Smooth muscle cell (in vitro differentiated cells): Measurements from ENCODE around the gene EML4. TPM values are rescaled to one million over a fixed set of nuclear protein-coding genes. Genes with fewer than 3 reads are reported as not detected.

Experiments used
- DNase-seq: peaks from one replicate; lab custom pipeline; 2025; ENCODE audit not compliant: unreplicated experiment; lab: John Stamatoyannopoulos, UW
- H2AFZ ChIP-seq: fragments of 200-600 bp; sonication (generic); 2 replicates; pipeline ENCODE4 v1.6.0; 2016; ENCODE audit warnings: antibody characterized with exemption, low read depth, mild to moderate bottlenecking
- H3F3A ChIP-seq: fragments of 200-600 bp; sonication (generic); 2 replicates; pipeline ENCODE4 v1.6.0; 2017; ENCODE audit warnings: antibody characterized with exemption, low read depth
- H3K27ac ChIP-seq: fragments of 200-600 bp; sonication (generic); 2 replicates; pipeline ENCODE4 v1.5.1; 2016; ENCODE audit warnings: low read depth, mild to moderate bottlenecking
- H3K27me3 ChIP-seq: fragments of 200-600 bp; sonication (generic); 2 replicates; pipeline ENCODE4 v1.6.1; 2016; ENCODE audit warnings: low read depth, mild to moderate bottlenecking
- H3K36me3 ChIP-seq: fragments of 200-600 bp; sonication (generic); 2 replicates; pipeline ENCODE4 v1.5.1; 2016; ENCODE audit warnings: low read depth
- H3K4me1 ChIP-seq: fragments of 200-600 bp; sonication (generic); 2 replicates; pipeline ENCODE4 v1.5.1; 2016; ENCODE audit warnings: low read depth
- H3K4me2 ChIP-seq: fragments of 200-600 bp; sonication (generic); 2 replicates; pipeline ENCODE4 v1.6.0; 2016; ENCODE audit warnings: mild to moderate bottlenecking
- H3K4me3 ChIP-seq: fragments of 200-600 bp; sonication (generic); 2 replicates; pipeline ENCODE4 v1.5.1; 2016; ENCODE audit warnings: mild to moderate bottlenecking
- H3K79me2 ChIP-seq: fragments of 200-600 bp; sonication (generic); 2 replicates; pipeline ENCODE4 v1.6.0; 2016; ENCODE audit warnings: low read depth, mild to moderate bottlenecking
- H3K9ac ChIP-seq: fragments of 200-600 bp; sonication (generic); 2 replicates; pipeline ENCODE4 v1.6.0; 2016; ENCODE audit warnings: low read depth
- H3K9me3 ChIP-seq: fragments of 200-600 bp; sonication (generic); replicated peaks from 2 replicates; pipeline ENCODE4 v1.5.1; 2016; ENCODE audit warnings: low read depth
- H4K20me1 ChIP-seq: fragments of 200-600 bp; sonication (generic); 2 replicates; pipeline ENCODE4 v1.6.0; 2016; ENCODE audit warnings: low read depth
- WGBS: methylation state at CpG from one replicate; pipeline ENCODE4 v1.1.7; 2016; ENCODE audit warnings: low lambda C conversion rate; 5-methylcytosine and 5-hydroxymethylcytosine counted together
- polyA plus RNA-seq: library from polyadenylated mRNA; unstranded; fragments of >200 nt; fragmentation: Nextera tagmentation; extraction: Ambion mirVana; gene quantifications from 2 replicates; pipeline ENCODE4 v1.2.1, GENCODE V29; 2016
- total RNA-seq: library from RNA; depleted of rRNA; stranded (reverse); fragments of >200 nt; gene quantifications from 2 replicates; pipeline ENCODE4 v1.2.3, GENCODE V29; 2014
- TF ChIP-seq, protein P1 (sequence below): fragments of 200-600 bp; sonication (generic); IDR thresholded peaks from 2 replicates; pipeline ENCODE4 v1.5.1; 2017; ENCODE audit warnings: borderline replicate concordance, mild to moderate bottlenecking, antibody characterized with exemption; ENCODE audit not compliant: insufficient read depth, poor library complexity, severe bottlenecking

Gene EML4
- total and polyA plus RNA-seq, 2 experiments from 2014 or later = 33.6 to 46.2 TPM

GRCh38 chr2:42335514-42336104, 166.5 kb downstream of the EML4 start:
- no peak for DNase-seq
- H3F3A ChIP-seq = peaks cover 5% of the 10 kb centered on the region
- H3K79me2 ChIP-seq = peaks cover 5% of the 10 kb centered on the region
- H3K27ac ChIP-seq = no peak overlapping the region
- H2AFZ ChIP-seq = no peak overlapping the region
- no peak overlapping the region for H3K4me3 ChIP-seq
- WGBS = 98% methylated on average over 10 of the region's 10 CpGs
- peaks cover 7% of the 10 kb centered on the region for H4K20me1 ChIP-seq
- H3K9me3 ChIP-seq = no peaks in the 10 kb centered on the region
- no peaks in the 10 kb centered on the region for H3K27me3 ChIP-seq
- H3K36me3 ChIP-seq = peaks cover 10% of the 10 kb centered on the region
- TF ChIP-seq, protein P1, sequence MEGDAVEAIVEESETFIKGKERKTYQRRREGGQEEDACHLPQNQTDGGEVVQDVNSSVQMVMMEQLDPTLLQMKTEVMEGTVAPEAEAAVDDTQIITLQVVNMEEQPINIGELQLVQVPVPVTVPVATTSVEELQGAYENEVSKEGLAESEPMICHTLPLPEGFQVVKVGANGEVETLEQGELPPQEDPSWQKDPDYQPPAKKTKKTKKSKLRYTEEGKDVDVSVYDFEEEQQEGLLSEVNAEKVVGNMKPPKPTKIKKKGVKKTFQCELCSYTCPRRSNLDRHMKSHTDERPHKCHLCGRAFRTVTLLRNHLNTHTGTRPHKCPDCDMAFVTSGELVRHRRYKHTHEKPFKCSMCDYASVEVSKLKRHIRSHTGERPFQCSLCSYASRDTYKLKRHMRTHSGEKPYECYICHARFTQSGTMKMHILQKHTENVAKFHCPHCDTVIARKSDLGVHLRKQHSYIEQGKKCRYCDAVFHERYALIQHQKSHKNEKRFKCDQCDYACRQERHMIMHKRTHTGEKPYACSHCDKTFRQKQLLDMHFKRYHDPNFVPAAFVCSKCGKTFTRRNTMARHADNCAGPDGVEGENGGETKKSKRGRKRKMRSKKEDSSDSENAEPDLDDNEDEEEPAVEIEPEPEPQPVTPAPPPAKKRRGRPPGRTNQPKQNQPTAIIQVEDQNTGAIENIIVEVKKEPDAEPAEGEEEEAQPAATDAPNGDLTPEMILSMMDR = no peak
- no peaks in the 10 kb centered on the region for H3K4me1 ChIP-seq
- no peak overlapping the region for H3K4me2 ChIP-seq
- H3K9ac ChIP-seq = no peak overlapping the region

DNA sequence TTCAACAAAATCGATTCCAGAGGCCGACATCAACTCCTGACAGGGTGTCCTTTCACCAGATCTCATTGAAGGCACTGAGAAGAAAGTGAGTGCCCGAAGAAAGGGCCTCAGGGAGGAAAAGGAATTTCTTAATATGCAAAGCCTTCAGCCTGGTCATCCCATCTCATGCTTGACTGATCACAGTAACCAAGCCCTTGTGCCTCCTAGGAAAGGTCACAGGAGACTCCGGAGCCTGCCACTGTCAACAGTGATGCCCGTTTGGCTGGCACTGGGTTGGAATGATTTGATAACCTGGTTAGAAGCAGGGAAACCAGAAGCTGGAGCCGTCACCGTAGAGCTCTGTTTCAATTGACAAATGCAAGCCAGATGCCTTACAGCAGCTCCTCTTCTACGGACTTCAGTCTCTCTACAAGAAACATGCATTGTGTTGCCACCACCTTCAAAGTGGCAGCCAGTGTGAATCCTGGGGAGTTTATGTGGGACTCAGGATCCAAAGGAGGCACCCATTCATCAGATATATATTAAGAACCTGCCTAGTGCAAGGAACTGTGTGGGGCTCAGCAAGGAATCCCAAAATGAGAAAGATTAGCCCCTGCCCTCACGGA, 167.3 kb downstream of the EML4 start:
- Histone ChIP-seq H3K9me3 (no peaks in the 10 kb centered on the region), H3K4me3 (no peak overlapping the region), H2AFZ (no peak overlapping the region), H3K79me2 (peaks cover 13% of the 10 kb centered on the region), H3K36me3 (peaks cover 9% of the 10 kb centered on the region), H3K9ac (no peak overlapping the region), H3K4me2 (no peak overlapping the region), H4K20me1 (peaks cover 16% of the 10 kb centered on the region), H3K27ac (no peak overlapping the region), H3K4me1 (no peaks in the 10 kb centered on the region), H3K27me3 (no peaks in the 10 kb centered on the region), H3F3A (peaks cover 5% of the 10 kb centered on the region)
- TF ChIP-seq, protein P1 = no peak
- no peak for DNase-seq
- WGBS = 98% methylated on average over 9 of the region's 9 CpGs

GRCh38 chr2:42337356-42337820, 168.2 kb downstream of the EML4 start:
- Histone ChIP-seq H2AFZ (no peak overlapping the region), H4K20me1 (peaks cover 25% of the 10 kb centered on the region), H3K36me3 (peaks cover 7% of the 10 kb centered on the region), H3K79me2 (peaks cover 22% of the 10 kb centered on the region), H3K9ac (no peak overlapping the region), H3K27ac (no peak overlapping the region), H3F3A (peaks cover 5% of the 10 kb centered on the region), H3K4me2 (no peak overlapping the region), H3K4me3 (no peak overlapping the region), H3K27me3 (no peaks in the 10 kb centered on the region), H3K4me1 (no peaks in the 10 kb centered on the region), H3K9me3 (no peaks in the 10 kb centered on the region)
- TF ChIP-seq, protein P1 = no peak
- WGBS = 94% methylated on average over 5 of the region's 5 CpGs
- no peak for DNase-seq
